ENCODE measurements around the gene PCNT. TPM values are rescaled to one million over a fixed set of nuclear protein-coding genes. Genes with fewer than 3 reads are reported as not detected.

Gene PCNT
- total RNA-seq, 1 donor from 2014 or later, result 39.9 TPM

DNA sequence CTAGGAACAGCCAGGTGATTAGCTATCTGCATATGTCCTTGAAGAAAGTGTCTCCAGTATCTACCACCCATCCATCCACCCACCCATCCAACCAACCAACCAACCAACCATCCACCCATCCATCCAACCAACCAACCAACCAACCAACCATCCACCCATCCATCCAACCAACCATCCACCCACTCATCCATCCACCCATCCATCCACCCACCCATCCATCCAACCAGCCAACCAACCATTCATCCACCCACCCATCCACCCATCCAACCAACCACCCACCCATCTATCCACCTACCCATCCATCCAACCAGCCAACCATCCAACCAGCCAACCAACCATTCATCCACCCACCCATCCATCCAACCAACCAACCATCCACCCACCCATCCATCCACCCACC is 12.4 kb upstream of the PCNT start:
- Histone ChIP-seq H3K27ac (no peak overlapping the region), H3K4me1 (no peaks in the 10 kb centered on the region), H3K27me3 (no peaks in the 10 kb centered on the region), H3K36me3 (no peaks in the 10 kb centered on the region), H3K9me3 (no peaks in the 10 kb centered on the region), H3K4me3 (no peak overlapping the region)
- intact Hi-C loops (cut with DNase I), result no loop called here
- TF ChIP-seq, protein P1, sequence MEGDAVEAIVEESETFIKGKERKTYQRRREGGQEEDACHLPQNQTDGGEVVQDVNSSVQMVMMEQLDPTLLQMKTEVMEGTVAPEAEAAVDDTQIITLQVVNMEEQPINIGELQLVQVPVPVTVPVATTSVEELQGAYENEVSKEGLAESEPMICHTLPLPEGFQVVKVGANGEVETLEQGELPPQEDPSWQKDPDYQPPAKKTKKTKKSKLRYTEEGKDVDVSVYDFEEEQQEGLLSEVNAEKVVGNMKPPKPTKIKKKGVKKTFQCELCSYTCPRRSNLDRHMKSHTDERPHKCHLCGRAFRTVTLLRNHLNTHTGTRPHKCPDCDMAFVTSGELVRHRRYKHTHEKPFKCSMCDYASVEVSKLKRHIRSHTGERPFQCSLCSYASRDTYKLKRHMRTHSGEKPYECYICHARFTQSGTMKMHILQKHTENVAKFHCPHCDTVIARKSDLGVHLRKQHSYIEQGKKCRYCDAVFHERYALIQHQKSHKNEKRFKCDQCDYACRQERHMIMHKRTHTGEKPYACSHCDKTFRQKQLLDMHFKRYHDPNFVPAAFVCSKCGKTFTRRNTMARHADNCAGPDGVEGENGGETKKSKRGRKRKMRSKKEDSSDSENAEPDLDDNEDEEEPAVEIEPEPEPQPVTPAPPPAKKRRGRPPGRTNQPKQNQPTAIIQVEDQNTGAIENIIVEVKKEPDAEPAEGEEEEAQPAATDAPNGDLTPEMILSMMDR (IDR thresholded peaks at IDR 0.05), result no peak
- DNase-seq (ENCODE audit: low spot score in 2 of 2), result no peak

DNA sequence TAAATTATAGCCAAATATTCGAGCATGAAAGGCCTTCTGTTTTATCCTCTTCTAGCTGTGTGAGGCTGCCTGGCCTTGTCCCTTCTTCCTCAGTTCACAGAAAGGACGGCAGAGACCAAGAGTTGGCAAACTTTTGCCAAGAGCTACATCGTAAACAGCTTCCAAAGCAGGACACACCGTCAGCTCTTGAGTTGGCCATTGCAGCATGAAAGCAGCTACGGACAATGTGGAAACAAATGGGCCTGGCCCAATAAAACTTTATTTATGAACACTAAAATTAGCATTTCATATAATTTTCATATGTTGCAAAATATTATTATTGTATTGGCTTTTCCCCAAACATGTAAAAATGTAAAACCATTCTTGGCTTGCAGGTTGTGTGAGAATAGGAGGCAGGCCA is 11.0 kb upstream of the PCNT start:
- H3K4me3 ChIP-seq, result no peak overlapping the region
- H3K4me1 ChIP-seq, result no peaks in the 10 kb centered on the region
- H3K9me3 ChIP-seq, result no peaks in the 10 kb centered on the region
- TF ChIP-seq, protein P1 (IDR thresholded peaks at IDR 0.05), result no peak
- H3K36me3 ChIP-seq, result no peaks in the 10 kb centered on the region
- intact Hi-C loops (cut with DNase I), result no loop called here
- H3K27me3 ChIP-seq, result no peaks in the 10 kb centered on the region
- H3K27ac ChIP-seq, result no peak overlapping the region
- DNase-seq (ENCODE audit: low spot score in 2 of 2), result no peak

DNA sequence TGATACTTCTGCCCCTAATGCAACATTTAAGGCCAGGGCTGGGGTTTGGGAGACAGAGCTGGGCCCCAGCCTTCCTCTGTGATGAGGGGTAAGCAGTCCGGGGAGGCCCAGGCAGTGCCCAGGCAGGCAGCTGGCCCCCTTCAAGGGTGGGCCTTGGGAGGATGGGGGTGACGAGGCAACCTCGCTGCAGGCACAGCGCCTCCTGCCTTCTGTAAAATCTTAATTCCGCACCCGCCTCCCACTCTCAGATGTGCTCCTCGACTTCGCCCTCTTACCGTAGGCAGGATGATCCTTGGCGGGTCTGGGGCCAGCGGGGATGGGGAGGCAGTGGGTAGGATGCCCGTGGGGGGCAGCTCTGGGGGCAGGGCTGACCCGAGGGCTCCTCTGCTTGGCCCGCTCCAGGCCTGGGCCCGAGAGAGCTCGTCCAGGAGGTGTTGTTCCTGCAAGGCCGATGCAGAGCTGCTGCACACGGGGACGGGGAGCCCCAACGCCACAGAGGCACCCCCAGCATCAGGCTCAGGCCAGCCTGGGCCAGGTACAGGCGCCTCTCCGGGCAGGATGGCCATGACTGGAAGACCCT is 9.4 kb upstream of the PCNT start:
- DNase-seq (ENCODE audit: low spot score in 2 of 2), result no peak
- H3K9me3 ChIP-seq, result no peaks in the 10 kb centered on the region
- no peak overlapping the region for H3K4me3 ChIP-seq
- TF ChIP-seq, protein P1 (IDR thresholded peaks at IDR 0.05), result no peak
- H3K36me3 ChIP-seq, result no peaks in the 10 kb centered on the region
- no peak overlapping the region for H3K27ac ChIP-seq
- no peaks in the 10 kb centered on the region for H3K4me1 ChIP-seq
- H3K27me3 ChIP-seq, result no peaks in the 10 kb centered on the region
- intact Hi-C loops (cut with DNase I), result no loop called here

DNA sequence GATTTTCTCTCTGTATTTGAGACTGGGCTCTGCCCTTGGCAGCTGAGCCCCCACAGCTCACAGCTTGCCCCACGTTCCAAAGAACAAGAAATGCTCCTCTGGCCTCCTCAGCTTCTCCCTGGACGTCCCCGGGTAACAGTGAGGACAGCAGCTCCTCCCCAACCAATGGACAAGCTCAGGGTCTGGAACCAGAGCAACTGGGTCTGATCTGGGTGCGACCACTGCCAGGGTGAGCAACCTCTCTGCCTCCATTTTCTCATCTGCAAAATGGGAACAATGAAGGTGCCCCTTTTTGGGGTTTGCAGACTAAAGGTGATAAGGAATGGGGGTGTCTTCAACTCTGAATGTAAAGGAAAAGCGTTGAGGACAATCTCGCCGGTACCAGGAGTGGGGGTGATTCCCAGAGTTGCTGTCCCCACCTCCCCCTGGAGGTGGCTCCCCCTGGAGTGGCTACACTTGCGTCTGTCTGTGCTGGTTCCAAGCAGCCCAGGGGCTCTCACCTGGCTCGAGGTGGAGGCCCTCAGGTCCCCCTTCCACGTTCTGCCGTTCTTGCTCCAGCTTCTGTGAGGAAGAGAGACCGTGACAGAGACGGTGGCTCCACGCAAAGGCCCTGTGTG is 7.1 kb upstream of the PCNT start:
- H3K36me3 ChIP-seq, result no peaks in the 10 kb centered on the region
- H3K9me3 ChIP-seq, result no peaks in the 10 kb centered on the region
- no peaks in the 10 kb centered on the region for H3K4me1 ChIP-seq
- no peaks in the 10 kb centered on the region for H3K27me3 ChIP-seq
- no peak for DNase-seq (ENCODE audit: low spot score in 2 of 2)
- intact Hi-C loops (cut with DNase I), result no loop called here
- no peak overlapping the region for H3K27ac ChIP-seq
- TF ChIP-seq, protein P1 (IDR thresholded peaks at IDR 0.05), result no peak
- H3K4me3 ChIP-seq, result no peak overlapping the region

DNA sequence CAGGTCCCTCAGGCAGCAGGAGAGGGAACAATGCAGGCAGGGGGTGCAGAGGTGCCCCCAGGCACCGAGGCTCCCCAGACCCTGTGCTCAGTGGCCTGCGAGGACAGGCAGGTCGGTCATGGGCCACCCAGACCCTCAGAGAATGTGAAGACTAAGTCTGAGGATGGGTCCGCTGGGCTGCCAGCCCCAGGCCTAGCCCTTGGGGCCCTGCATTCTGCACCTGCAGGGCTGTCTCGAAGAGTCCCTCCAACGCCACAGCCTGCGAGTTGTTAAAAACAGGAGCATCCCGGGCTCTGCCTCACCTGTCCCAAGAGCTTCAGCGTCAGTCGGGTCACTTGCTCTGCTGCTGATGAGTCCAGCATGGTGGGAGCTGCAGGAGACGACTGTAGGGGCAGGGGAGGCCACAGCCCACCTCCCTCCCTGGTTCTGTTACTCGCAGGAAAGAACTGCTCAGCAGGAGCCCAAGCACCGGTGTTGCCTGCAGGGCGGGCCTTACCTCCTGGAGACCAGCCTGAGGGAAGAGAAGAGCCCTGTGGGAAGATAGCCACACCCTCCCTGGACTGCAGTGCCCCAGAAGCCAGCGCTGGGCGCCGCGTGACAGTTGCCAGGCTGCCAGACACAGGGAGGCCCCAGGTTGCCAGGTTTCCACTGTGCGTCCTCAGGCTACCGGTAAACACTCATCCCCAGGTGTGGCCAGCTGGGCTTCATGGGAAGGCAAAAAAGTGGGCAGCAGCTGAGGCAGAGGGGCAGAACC is 6.1 kb upstream of the PCNT start:
- H3K36me3 ChIP-seq, result no peaks in the 10 kb centered on the region
- no peaks in the 10 kb centered on the region for H3K9me3 ChIP-seq
- no peak overlapping the region for H3K4me3 ChIP-seq
- TF ChIP-seq, protein P1 (IDR thresholded peaks at IDR 0.05), result no peak
- peaks cover 9% of the 10 kb centered on the region in 2 donors for H3K4me1 ChIP-seq
- no peak overlapping the region for H3K27ac ChIP-seq
- DNase-seq (ENCODE audit: low spot score in 2 of 2), result no peak
- no peaks in the 10 kb centered on the region for H3K27me3 ChIP-seq
- intact Hi-C loops (cut with DNase I), result no loop called here

Data from ascending aorta (tissue), 2 donors.